Activated CD4-positive, alpha-beta T cell treated with anti-CD3 and anti-CD28 coated beads for 4 hours (primary cell): ENCODE results near the gene RPL23.
"Not testable (repeated sequence)": the region's sequence is repeated elsewhere in the genome, so short reads cannot be mapped to it uniquely, and the experiment has no call there.

Experiments
- DNase-seq, 2 donors: peaks; one replicate each; pipeline ENCODE4 v3.0.0-alpha.2; 2020

Gene RPL23

GRCh38 chr17:38867179-38867967, 13.9 kb upstream of the RPL23 start:
- peak; percentile 46 to 77 for DNase-seq

GRCh38 chr17:38864636-38865398, 11.3 kb upstream of the RPL23 start:
- no peak for DNase-seq

DNA sequence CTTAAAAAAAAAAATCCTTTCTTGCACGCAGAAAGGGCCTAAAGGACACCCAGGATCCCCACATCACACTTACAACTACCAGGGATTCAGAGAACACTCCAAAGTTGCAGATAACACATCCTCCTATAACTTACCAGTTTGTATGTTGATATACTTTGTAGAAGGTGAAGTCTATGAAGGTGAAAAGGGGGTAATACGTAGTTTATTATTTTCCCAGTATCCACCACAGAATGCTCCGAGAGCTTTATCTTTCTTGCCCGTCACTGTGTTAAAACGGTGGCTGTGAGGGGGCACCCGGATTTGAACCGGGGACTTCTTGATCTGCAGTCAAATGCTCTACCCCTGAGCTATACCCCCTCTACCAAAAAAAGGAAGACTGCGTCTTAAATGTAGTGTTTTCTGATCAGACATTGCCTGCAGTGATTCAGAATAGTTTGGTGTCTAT, 7.9 kb upstream of the RPL23 start:
- no peak for DNase-seq

DNA sequence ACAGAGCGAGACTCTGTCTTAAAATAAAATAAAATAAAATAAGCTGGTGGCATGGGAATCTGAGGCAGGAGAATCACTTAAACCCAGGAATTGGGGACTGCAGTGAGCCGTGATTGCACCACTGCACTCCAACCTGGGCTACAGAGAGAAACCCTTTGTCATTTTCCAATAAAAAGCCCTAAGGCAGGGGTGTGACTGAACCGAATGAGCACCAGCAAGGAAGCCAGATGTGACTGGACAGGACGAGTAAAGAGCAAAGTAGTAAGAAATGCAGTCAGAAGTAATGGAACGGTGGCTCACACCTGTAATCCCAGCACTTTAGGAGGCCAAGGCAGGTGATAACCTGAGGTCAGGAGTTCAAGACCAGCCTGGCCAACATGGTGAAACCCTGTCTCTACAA, 3.8 kb upstream of the RPL23 start:
- no peak for DNase-seq

- DNase-seq: not testable (repeated sequence)
Measured at GRCh38 chr17:38855101-38855714, 1.7 kb upstream of the RPL23 start.

GRCh38 chr17:38852771-38853291, 690 bp downstream of the RPL23 start:
- no peak for DNase-seq

- no peak for DNase-seq
Measured at GRCh38 chr17:38851434-38851833, 2.1 kb downstream of the RPL23 start.

- DNase-seq: no peak
Measured at GRCh38 chr17:38850374-38850773, 3.1 kb downstream of the RPL23 start.

- no peak for DNase-seq
Measured at GRCh38 chr17:38848939-38849605, 4.4 kb downstream of the RPL23 start.

DNA sequence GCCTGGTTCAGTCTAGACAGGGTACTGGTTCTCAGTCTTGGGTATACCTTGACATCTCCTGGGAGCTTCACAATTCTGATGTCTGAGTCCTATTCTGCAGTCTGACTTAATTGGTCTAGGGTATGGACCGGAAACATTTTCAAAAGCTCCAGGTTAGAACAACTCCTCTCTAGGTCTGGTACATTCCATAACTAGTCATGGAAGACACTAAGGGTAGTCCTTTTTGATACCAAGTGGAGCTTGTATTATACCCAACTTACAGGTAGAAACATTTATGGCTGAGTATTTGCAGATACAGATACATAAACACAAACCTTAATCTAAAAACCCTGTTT, 5.0 kb downstream of the RPL23 start:
- DNase-seq: no peak

DNA sequence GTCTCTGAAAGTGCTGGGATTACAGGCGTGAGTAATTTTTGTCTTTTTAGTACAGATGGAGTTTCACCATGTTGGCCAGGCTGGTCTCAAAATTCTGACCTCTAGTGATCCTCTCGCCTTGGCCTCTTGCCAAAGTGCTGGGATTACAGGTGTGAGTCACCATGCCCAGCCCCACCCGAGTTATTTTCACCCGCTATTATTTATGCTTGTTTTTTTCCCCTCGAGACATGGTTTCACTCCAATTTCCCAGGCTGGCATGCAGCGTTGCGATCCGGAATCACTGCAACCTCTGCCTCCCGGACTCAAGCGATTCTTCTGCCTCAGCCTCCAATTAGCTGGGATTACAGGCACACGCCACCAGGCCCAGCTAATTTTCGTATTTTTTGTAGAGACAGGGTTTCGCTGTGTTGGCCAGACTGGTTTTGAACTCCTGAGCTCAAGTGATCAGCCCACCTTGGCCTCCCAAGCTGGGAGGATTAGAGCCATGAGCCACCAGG, 9.2 kb downstream of the RPL23 start:
- DNase-seq: no peak

DNA sequence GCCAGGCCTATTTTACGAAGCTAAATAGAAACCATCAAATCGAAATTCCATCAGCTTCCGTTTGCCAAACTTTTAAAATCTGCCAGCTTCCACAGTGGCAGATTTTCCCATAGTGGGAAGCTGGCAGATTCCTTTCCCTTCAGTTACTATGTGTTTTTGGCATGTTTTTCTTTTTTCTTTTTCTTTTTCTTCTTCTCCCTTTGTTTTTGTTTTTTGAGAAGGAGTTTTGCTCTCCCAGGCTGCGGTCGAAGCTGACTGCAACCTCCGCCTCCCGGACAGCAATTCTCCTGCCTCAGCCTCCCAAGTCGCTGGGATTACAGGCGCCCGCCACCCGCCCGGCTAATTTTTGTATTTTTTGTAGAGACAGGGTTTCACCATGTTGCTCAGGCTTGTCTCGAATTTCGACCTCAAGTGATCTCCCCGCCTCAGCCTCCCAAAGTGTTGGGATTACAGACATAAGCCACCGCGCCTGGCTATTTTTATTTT, 27.7 kb downstream of the RPL23 start:
- no peak for DNase-seq

- DNase-seq: peak; percentile 89 to 95
Measured at GRCh38 chr17:38824899-38825761, 28.4 kb downstream of the RPL23 start, which contains the start of gene CWC25. CWC25 (minus strand) TSS chr17:38825321; CDS start chr17:38825183, 138 bp downstream.

- no peak for DNase-seq
Measured at GRCh38 chr17:38815576-38816193, 37.8 kb downstream of the RPL23 start.

DNA sequence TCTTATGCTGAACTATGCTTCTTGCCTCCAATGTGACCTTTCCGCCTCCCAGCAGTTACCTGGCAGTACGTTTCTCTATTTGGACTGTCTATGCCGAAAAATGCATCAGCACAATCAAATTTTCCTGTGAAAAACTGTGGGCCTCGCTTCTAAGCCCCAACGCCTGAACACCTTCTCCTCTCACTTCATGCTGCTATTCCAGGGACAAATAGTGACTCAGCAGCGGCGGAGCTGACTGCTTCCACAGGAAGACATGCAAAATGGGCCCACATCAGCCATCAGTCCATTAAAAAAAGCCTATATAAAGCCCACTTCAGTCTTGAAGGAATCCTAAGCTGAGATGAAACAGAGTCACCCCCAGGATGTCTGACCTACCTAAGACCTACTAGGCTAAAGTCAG, 43.7 kb downstream of the RPL23 start:
- DNase-seq: no peak

GRCh38 chr17:38800237-38800760, 53.2 kb downstream of the RPL23 start:
- DNase-seq: no peak

DNA sequence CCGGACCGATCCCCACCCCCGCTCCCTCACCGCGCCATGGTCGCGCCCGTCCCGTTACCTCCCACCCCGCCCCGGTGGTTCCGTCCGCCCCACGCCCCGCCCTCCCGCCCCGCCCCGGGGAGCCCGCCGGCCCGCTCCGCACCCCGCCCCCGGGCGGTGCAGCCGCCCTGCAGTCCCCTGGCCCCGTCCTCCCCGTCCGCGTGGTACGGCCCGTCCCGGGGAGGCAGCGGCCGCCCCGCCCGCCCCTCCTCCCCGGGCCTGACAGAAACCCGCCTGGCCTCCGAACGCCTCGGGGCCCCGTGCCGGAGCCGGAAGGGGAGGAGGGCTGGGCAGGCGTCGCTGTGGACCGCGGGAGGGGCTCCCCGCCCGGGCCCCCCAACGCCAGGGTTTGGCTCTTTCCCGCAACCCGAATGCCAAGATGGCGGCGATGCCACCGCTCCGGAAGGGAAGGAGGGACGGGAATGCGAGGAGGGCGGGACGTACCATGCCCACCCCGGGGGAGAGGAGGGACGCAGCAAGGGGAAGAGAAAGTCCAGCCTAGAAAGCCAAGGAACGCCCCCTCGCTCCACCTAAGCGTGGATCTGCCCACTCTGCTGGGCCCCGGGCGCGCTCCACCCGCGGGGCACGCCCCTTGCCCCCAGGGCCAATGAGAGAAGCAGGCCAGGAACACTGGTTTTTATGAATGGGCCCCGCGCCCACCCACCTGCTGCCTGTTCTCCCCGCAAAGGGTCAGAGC, 53.9 kb downstream of the RPL23 start, which contains the start of gene PIP4K2B:
Gene PIP4K2B (minus strand): TSS at position 56 of the 736 bp plus-strand sequence. CDS start 132 bp downstream, outside the sequence.
- peak; percentile 76 to 81 for DNase-seq

GRCh38 chr17:38798614-38799500, 54.7 kb downstream of the RPL23 start:
- DNase-seq: peak in 1 of 2 donors; percentile 42
